AG04450 (cell line): ENCODE measurements around the gene CPE. TPM values are rescaled to one million over a fixed set of nuclear protein-coding genes. Genes with fewer than 3 reads are reported as not detected.

ENCODE experiments used
- CTCF ChIA-PET: fragments of 300-600, 350-600 bp; formaldehyde crosslinking; extraction: SDS; loops from one replicate; lab custom pipeline; 2022; ENCODE audit warnings: antibody characterized with exemption, inconsistent platforms; lab: Charles Lee
- POLR2A ChIA-PET: fragments of 350-600 bp; formaldehyde crosslinking; extraction: SDS; loops from one replicate; lab custom pipeline; 2021; ENCODE audit warnings: antibody characterized with exemption, inconsistent platforms; lab: Yijun Ruan, JAX
- DNase-seq: peaks from one replicate; pipeline ENCODE4 v3.0.0-alpha.2; 2011; ENCODE audit warnings: low read depth, low spot score
- H3K27ac ChIP-seq: one replicate; pipeline ENCODE4 v1.5.1; 2012; ENCODE audit warnings: low read depth, low read length, control low read depth
- H3K27me3 ChIP-seq: one replicate; pipeline ENCODE4 v1.6.0; 2012; ENCODE audit warnings: low read length; ENCODE audit not compliant: control insufficient read depth, insufficient read depth
- H3K4me3 ChIP-seq: 2 replicates; pipeline ENCODE4 v1.5.1; 2011; ENCODE audit warnings: mild to moderate bottlenecking, low read depth, low read length, control low read depth
- H3K9me3 ChIP-seq: 2 replicates; pipeline ENCODE4 v1.5.1; 2012; ENCODE audit warnings: low read length; ENCODE audit not compliant: control insufficient read depth, insufficient read depth
- polyA plus RNA-seq: library from polyadenylated mRNA; depleted of rRNA; stranded (reverse); fragments of >200 nt; gene quantifications from 2 replicates; pipeline ENCODE4 v1.2.3, GENCODE V29; 2011
- TF ChIP-seq, protein P1 (sequence below): IDR thresholded peaks from 2 replicates; pipeline ENCODE4 v1.5.1; 2011; ENCODE audit warnings: low read depth, low read length, control low read depth, inconsistent platforms

Gene CPE
- polyA plus RNA-seq, 1 experiment = 11.8 TPM

DNA sequence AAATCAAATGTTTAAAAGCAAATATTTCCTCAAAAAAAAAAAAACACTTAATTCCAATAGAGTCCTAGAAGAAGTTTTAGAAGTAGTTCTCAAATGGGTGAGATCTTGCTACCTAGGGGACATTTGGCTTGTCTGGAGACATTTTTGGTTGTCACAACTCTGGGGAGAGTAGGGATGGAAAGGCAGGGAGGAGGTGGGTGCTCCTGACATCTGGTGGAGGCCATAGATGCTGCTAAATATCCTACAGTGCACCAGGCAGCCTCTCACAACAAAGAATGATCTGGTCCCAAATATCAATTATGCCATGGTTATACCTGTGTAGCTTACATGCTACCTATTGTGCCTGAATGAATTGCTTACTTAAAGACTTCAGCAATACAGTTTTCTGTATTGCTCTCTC lies 46.8 kb downstream of the CPE start:
- TF ChIP-seq, protein P1, sequence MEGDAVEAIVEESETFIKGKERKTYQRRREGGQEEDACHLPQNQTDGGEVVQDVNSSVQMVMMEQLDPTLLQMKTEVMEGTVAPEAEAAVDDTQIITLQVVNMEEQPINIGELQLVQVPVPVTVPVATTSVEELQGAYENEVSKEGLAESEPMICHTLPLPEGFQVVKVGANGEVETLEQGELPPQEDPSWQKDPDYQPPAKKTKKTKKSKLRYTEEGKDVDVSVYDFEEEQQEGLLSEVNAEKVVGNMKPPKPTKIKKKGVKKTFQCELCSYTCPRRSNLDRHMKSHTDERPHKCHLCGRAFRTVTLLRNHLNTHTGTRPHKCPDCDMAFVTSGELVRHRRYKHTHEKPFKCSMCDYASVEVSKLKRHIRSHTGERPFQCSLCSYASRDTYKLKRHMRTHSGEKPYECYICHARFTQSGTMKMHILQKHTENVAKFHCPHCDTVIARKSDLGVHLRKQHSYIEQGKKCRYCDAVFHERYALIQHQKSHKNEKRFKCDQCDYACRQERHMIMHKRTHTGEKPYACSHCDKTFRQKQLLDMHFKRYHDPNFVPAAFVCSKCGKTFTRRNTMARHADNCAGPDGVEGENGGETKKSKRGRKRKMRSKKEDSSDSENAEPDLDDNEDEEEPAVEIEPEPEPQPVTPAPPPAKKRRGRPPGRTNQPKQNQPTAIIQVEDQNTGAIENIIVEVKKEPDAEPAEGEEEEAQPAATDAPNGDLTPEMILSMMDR = no peak
- Histone ChIP-seq H3K9me3 (no peaks in the 10 kb centered on the region), H3K4me3 (no peak overlapping the region), H3K27me3 (no peaks in the 10 kb centered on the region), H3K27ac (no peak overlapping the region)
- no peak for DNase-seq
- POLR2A ChIA-PET = no interaction called here
- CTCF ChIA-PET = interaction anchor here (0.6 to 1.6 kb wide), 5 partner anchors 9 to 295 kb away, joined by 3 to 5 read pairs (median 3); no protein-coding TSS in a partner anchor

DNA sequence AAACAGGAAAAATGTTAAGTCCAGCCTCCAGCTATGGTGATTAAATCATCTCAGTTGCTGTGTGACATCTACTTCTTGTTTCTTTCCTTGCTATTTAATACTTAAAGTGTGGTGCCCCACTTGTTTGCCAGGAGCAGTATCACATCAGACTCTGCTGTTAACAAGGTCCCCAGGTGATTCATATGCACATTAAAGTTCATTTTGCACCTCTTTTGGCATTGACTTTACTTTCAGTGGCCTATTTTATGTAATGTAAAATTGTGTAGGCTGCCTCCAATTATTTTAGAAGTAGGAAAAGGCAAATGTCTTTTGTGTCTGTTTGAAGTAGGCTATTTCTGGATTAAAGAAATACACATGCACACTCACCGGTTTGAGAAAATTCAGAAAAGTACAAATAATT lies 47.5 kb downstream of the CPE start:
- Histone ChIP-seq H3K9me3 (no peaks in the 10 kb centered on the region), H3K27ac (no peak overlapping the region), H3K4me3 (no peak overlapping the region), H3K27me3 (no peaks in the 10 kb centered on the region)
- no peak for DNase-seq
- ChIA-PET CTCF (interaction anchor here (1.0 to 1.6 kb wide), 3 partner anchors 10 to 295 kb away, joined by 3 to 5 read pairs (median 3); no protein-coding TSS in a partner anchor), POLR2A (no interaction called here)
- TF ChIP-seq, protein P1 = no peak

DNA sequence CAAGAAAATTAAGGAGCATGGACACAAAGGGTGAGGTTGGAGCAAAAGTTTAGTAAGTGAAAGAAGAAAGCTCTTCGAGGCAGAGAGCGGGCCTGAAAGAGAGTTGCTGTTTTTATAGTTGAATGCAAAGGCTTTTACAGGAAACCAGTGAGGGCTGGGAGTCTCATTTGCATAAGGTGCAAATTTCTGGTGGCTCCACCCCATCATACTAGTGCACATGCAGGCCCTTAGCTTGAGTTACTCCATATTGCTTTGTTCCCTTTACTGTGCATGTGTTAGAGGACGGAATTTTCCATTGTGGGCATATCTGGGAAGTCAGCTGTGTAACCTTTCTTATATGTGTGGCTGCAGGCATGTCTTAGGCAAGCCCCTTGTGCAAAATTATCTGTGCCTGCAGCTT lies 48.0 kb downstream of the CPE start:
- DNase-seq = no peak
- H3K27me3 ChIP-seq = no peaks in the 10 kb centered on the region
- H3K9me3 ChIP-seq = no peaks in the 10 kb centered on the region
- ChIA-PET POLR2A (no interaction called here), CTCF (interaction anchor here (1.5 to 1.6 kb wide), 2 partner anchors 13 to 296 kb away, joined by 3 to 5 read pairs; no protein-coding TSS in a partner anchor)
- no peak overlapping the region for H3K4me3 ChIP-seq
- TF ChIP-seq, protein P1 = no peak
- H3K27ac ChIP-seq = no peak overlapping the region

DNA sequence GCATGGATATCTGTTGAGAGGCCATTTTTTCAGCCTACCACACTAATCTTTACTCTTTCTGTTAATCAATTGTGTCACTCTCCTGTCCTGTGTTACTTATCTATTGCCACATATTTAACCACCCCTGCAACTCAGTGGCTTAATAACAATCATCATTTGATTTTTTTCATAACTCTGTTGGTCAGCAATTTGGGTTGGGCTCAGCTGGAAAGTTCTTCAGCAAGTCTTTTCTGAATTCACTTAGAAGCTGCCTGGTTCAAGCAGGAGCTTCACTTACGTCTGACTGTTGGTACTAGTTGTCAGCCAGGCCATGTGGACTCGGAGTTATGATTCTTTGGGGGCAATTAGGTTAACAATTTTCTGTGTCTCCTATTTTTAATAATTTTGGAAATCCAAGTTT lies 50.1 kb downstream of the CPE start:
- Histone ChIP-seq H3K4me3 (no peak overlapping the region), H3K9me3 (no peaks in the 10 kb centered on the region), H3K27me3 (no peaks in the 10 kb centered on the region), H3K27ac (no peak overlapping the region)
- DNase-seq = no peak
- TF ChIP-seq, protein P1 = no peak
- CTCF ChIA-PET = no interaction called here
- POLR2A ChIA-PET = no interaction called here

DNA sequence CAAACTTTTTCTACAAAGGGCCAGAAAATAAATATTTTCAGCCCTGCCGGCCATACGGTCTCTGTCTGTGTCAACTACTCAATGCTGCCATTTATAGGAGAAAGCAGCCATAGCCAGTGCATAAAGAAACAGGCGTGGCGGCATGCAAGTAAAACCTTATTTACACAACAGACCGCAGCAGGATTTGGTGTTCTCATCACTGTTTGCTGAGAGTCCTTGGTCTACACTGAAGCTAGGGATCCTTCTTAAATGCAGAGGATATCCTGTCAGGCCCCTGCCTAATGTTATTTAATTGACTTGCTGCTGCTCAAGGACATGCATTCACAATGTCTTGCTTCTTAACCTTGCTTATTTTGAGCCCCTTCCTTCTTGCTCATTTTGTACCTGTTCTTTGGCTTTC lies 54.7 kb downstream of the CPE start:
- ChIA-PET POLR2A (no interaction called here), CTCF (interaction anchor here (1.0 to 1.4 kb wide), 2 partner anchors 288 to 303 kb away, joined by 4 to 5 read pairs; no protein-coding TSS in a partner anchor)
- TF ChIP-seq, protein P1 = no peak
- H3K9me3 ChIP-seq = no peaks in the 10 kb centered on the region
- no peak overlapping the region for H3K4me3 ChIP-seq
- no peak for DNase-seq
- H3K27me3 ChIP-seq = no peaks in the 10 kb centered on the region
- no peak overlapping the region for H3K27ac ChIP-seq
